ENCODE measurements around the gene NCKAP5.
"Not testable (repeated sequence)": the region's sequence is repeated elsewhere in the genome, so short reads cannot be mapped to it uniquely, and the experiment has no call there.

The NCKAP5 gene

DNA sequence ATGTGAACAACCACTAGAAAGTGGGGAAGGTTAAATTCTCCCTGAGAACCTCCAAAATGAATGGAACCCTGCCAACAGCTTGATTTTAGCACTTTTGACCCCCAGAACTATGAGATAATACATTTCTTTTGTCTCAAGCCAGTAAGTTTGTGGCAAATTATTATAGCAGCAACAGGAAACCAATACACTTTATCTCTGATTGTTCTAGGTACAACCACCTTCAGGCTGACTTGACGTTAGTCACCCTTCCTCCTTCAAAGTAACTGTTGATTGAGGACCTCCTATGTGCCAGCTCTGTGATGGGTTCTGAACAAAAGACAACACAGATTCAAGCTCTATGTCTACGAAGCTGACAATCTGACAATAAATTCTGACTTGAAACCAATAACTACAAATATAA is 318.9 kb downstream of the NCKAP5 start:
- DNase-seq: no peak

DNA sequence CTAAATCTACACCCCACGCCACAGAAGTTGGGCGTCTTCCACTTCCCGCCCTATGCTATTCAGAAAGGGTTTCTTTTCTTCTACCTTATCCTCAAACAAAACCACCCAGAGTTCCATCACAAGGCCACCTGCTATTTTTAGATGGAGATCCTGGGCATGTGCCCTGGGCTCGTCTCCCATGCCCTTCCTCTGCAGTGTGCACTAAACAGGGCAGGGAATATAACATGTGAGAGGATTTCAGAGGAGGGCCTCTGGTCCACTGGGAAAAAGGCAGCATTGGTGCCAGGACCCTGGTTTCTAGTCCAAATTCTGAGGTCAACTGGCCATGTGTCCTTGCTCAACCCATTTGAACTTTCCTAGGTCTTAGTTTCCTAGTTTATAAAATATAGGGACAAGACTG is 320.0 kb downstream of the NCKAP5 start:
- DNase-seq: no peak

DNA sequence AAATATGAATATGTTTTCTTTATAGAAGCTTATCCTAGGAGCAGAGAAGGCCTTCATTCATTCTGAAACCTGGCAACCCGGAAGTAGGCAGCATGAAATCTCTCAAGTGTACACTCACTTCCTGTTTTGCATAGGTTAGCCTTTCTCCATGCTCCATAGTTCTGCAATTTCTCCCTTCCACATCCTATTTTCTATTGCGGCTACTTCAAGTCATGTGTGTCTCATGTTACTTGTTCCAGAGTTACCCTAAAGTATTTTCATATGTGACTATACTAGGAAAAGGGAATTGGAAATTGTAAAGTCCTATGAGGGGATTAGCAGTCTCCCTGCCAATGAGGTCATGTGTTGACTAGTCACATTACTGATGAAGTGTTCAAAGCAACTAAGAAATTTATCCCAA is 320.6 kb downstream of the NCKAP5 start:
- DNase-seq: no peak

DNA sequence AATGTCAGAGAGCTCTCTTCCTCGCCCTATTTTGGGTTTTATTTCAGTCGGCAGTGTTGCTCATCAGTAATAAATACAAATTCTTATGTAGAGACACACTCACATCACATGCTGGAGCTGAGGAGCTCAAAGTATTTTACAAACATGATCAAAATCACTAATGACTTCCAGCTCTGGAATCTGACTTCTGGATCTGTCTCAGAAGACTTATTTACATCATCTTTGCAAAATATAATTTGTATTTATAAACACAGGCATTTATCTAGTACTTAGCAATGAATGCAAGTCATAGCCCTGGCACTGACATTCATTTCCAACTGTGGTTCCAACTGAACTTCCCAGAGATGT is 327.1 kb downstream of the NCKAP5 start:
- DNase-seq: no peak

DNA sequence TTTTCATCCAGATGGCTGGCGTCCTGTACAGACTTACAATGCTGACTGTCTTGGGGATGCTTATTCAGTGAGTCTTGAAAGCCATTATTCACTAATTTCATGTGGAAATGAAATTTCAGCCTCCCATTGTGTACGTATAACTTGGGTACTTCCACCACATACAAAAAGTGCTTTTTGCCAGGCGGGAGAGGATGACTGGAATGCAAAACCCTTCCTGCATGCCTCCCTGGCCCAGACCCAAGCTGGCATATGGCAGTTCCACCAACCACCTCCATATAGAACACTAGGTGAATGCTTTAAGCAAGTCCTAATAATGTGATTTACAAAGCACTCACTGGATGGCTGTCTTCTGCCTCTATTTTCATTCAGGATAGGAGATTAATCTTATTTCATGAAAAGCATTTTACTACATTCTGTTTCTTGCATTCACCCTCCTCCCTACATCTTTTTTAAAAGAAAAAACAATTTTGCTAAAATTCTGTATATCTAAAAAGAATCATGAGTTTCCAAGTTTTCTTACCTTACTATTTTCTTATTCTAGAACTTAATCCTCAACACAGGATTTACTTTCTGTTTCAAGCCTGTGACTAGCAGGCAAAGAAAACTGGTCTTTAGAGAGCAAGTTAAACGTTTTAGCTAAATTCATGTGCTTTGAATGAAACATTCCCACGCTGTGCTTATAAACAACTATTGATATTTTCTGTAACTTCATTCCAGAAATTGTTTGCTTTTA is 327.6 kb downstream of the NCKAP5 start:
- DNase-seq: no peak

DNA sequence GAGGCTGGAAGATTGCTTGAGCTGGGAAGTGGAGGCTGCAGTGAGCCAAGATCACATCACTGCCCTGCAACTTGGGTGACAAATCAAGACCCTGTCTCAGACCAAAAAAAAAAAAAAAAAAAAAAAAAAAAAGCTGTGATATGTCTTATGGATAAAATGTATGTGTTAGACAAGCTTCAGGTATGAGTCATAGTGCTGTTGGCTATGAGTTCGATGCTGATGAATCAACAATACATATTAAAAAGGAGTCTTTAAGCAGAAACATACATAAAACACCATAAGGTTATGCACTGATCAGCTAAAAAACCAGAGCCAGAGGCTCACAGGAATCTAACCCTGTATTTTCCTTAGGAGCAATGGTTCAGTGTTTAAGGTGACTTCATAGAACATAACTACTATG is 332.3 kb downstream of the NCKAP5 start:
- DNase-seq: no peak

DNA sequence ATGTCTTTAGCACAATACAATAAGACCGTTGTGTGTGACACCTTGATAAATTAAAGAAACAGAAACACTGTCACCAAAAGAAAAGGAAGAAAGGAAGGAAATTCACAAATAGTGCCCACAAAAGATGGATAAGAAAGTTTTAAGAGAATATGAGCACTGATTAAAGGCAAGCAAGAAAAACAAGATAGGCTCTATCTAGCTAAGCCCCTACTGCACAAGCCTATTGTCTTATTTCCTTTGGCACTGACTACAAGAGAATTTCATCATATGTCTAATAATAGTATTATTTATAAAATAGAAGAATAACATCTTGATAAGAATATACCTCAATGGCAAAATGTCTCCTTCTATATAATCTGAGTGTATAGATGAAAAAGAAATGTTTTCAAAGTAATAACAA is 335.7 kb downstream of the NCKAP5 start:
- DNase-seq: no peak

DNA sequence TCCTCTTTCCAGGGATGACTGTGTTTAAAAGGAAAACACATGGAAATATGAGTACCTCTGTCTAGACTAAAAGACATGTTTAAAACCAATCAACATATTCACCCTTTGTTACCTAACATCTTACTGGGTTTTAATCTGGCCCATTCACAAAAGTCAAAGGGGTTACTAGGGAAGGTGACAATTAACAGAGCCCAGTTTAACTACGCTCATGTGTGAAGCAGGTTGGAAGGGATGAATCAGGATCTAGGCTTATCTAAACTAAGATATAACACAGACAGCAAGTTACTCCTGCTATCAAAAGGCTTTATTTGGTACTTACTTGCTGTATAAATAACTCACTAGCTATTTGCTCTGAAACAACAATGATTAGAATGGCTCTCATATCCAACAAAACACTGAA is 337.0 kb downstream of the NCKAP5 start:
- no peak for DNase-seq

DNA sequence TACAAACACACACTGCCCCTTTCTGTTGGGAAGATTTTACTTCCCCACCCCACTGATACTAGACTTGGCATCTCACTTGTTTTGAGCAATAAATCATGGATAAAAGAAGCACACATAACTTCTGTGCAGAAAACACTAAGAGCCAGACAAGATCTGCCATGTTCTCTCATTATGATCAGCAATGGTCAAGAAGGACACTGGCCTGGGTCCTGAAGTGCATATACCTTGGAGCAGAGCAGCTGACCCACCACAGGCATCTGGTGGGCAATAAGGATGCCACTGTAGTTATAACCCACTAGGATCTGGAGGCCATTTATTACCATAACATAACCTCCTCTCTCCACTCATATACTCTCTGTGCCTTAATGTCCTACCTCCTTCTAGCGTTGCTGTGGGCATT is 338.3 kb downstream of the NCKAP5 start:
- DNase-seq: no peak

DNA sequence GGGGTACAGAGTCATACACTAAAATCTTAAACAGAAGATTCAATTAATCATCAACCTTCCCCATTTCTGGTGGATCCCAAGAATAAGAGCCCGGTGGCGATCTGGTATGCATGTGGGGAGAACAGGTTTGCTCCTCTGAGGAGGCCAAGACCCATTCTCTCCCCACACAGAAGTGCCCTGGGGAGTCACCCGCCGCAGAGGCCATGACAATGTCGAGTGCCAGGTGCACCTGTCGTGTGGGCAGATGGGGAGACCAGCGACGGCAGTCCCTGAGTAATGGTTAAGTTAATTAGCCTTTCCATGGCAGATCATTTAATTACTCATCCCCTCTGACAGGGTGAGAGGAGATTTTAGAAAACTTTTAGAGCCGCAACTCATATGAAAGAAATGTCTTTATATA is 345.0 kb downstream of the NCKAP5 start:
- no peak for DNase-seq

DNA sequence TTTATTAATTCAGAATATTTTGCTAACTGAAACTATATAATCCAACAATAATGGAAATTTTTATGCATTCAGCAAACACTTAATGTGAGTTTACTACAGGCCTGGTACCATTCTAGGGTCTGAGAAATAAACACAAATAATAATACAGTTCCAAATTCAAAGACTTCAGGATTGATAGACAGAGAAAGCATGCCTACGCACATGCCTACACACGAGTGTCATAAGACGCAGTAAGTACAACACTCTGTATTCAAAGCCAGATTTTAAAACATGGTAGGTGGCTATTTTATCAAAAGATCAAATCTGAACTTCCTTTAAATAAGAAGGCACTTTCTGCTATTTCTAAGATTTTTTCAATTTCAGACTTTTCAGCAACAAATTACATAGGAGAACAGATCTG is 346.9 kb downstream of the NCKAP5 start:
- no peak for DNase-seq

DNA sequence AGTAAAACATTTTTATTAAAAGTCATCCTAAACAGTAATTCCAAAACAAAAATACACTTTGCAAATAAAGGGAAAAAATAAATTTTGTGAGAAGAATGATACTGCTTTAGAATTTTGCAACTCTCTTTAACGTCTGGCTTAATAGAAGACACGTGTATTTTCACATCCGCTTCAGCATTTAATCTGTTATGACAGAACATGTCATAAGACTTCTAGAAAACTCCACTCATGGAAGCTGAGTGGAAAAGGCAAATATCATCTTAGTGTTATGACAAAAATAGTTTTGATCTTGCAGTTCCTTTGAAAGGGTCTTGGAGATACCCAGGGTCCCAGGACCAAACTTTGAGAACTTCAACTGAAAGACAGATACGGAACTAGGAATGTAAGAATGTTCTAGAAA is 350.1 kb downstream of the NCKAP5 start:
- DNase-seq: no peak

DNA sequence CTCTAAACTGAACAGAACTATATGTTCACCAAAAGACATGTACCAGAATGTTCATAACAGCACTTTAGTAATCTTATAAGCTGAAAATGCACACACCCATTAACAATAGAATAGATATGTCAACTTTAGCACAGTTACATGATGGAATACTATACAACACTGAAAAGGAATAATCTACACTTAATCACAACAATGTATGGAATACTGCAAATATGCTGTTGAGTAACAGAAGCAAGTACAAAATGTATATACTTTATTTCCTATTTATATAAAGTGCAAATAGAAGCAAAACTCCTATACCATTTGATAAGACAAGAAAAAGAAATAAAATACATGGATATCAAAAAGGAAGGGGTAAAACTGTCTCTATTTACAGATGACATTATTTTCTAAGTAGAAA is 352.8 kb downstream of the NCKAP5 start:
- DNase-seq: no peak

DNA sequence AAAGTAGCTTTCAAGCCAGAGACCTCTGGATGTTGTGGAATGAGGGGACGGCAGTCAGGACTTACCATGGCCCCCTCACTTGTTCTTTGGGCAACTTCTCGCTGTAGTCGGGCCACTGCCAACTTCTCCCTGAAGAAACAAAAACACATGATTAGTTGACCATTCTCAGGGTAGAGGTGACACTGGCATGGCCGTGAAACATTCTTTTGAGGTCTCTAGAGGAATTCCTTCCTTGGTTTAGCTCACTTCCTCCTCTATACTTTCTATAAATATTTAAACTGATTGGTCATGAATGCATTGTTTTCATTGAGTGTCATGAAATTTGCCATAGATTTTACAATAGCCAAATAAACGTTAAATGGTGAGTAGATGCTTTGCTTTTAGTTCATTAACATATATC is 354.6 kb downstream of the NCKAP5 start:
- no peak for DNase-seq

DNA sequence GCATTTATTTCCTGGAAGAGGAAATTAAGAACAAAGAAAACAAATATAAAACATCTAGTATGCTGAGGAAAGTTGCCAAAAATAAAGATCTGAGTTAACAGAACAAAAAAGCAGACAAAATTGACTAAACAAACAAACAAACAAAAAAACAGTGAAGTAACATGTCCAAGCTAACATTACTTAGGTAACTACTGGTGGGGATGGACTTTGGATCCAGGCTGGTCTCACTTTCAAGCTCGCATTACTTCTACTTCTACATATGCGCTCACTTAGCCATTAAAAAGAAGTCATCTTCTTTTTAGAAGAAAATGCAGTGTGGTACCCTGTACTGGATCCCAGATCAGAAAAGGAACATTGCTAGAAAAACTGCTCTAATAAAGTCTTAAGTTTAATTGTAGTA is 358.9 kb downstream of the NCKAP5 start:
- DNase-seq: no peak

DNA sequence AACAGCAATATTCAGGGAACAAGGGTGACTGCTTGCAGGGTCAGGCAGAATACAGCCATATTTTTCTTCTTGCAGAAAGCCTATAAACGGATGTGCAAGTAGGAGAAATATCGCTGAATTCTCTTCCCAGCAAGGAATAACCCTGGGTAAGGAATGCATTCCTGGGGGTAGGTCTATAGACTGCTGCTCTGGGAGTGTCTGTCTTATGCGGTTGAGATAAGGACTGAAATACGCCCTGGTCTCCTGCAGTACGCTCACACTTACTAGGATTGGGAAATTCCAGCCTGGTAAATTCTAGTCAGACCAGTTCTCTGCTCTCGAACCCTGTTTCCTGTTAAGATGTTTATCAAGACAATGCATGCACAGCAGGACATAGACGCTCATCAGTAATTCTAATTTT is 361.6 kb downstream of the NCKAP5 start:
- not testable (repeated sequence) for DNase-seq

DNA sequence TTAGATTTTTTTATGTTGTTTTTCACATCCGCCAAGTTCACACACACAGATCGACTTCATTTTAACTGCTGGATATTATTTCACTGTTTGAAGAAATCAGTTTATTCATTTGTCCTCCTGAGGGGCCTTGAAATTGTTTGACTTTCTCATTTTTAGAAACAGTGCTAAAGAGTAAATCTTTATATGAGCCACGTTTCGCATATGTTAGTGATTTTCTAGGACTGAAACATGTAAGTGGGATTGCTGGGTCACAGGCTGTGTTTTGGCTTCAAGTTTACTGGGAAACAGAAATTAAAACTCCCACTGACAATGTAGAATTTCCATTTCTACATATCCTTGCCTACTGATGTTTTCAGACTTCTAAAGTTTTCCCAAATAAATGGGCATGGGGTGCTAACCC is 363.8 kb downstream of the NCKAP5 start:
- no peak for DNase-seq

DNA sequence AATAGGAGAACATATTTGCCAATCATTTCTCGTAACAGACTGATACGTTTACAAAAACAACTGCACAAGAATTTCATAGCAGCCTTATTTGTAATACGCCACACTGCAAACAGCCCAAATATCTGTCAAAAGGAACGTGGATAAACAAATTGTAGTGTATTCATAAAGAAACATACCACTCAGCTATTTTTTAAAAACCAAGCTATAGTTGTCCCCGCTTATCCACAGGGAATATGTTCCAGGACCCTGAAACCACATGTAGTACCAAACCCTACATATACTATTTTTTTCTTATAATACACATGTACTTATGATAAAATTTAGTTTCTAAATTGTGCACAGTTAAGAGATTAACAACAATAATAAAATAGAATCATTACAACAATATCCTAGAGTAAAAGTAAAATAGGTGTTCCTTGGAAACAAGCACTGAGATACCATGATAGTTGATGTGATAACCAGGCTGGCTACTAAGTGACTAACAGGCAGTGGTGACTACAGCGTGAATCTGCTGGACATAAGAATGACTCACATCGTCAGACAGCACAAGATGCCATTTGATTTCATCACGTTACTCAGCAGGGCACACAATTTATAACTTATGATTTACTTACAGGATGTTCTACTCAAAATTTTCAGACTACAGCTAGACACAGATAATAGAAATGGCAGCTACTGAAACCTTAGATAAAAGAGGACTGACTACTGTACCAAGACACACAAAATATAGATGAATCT is 367.4 kb downstream of the NCKAP5 start:
- DNase-seq: peak; percentile 50

DNA sequence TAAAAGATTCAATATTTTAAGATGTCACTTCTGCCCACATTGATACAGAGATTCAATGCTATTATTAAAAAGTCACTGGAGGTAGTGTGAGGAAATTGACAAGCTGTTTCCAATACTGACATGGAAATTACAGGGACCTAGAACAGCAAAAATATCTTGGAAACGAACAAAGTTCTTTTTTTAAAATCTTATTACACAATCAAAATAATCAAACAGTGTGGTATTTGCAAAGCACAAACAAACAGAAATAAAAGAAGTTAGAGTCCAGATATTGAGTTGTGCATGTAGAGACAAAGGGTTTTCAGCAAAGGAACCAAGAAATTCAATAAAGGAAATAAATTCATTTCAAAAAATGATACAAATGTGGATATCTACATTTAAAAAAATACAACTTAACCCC is 369.6 kb downstream of the NCKAP5 start:
- DNase-seq: no peak

DNA sequence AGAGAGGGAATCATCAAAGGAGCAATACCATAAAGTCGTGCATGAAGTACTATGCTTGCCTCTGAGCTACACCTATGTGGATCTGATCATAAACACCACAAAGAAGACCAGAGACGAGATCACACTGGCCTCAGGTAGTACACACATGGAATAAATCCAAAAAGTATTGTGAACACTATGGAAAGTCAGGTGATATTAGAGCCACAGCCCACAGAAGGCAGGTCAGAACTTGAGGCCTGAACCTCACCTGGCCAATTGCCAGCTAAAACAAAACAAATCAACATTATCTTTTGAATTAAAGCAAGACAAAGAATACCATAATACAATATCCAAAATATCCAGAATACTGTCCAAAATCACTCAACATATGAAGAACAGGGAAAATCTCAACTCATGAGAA is 371.1 kb downstream of the NCKAP5 start:
- DNase-seq: no peak

DNA sequence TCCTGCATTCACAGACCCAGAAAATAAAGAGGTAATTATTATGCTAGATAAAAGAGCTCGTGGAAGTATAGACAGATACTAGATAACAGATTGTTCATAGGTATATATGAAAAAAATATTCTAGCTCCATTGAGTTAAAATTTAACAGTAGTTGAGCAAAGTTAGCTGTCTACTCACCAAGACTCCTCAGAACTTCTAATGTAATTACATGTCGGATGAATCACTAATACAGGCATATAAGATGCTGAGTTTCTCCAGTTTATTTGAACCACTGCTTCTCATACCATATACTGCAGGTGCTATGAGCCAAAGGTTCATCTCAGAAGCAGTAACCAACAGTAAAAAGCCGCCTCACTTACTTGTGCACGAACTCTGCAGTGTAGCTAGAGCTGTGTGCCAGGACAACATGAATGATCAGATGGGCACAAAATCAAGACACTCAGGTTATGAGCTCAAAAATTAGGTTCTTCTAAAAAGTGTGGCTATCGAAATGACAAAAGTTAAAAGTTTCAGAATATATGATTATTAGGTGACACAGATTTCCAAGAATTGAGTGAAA is 373.4 kb downstream of the NCKAP5 start:
- DNase-seq: no peak

DNA sequence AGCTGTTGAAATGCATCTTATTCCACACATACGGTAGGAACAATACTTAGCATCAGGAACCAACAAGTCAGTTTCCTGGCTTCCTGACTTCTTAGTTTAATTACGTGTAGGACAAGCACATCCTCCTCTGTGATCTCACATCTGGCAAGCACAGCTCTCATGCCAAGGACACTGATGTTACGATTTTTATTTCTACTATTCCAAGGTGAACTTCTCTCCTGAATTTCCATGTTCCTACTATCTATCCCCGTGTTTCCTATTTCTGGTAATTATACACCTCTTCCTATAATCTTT is 374.0 kb downstream of the NCKAP5 start:
- no peak for DNase-seq

DNA sequence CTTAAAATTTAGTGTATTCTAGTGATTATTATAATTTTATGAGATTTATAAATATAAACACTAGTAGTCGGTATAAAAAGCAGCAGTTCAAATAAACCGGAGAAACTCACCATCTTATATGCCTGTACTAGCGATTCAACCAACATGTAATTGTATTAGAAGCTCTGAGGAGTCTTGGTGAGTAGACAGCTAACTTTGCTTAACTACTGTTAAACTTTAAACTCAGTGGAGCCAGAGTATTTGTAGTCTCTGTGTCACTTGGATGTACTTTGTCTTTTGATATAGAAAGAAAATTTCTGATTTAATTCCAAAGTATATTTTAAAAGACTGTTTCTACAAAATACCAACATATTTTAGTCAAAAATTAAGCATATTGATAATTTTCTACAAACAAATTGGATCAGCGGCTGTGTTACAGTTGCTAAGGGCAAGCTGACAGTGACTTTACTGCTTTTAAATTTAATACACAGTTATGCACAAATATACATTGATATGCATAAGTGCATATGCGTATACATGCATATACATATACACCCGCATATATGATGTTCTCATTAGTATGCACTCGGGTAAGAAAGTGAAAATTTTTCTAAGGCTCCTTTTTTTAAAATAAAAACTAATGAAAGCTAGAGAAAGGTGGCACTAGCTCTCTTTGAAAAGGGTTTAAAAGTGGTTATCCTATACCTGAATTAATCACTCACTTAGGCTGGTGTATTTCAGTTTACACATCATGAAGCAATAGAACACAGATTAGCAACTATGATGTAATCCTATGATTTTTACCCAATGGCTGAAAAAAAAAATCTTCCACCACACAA is 374.5 kb downstream of the NCKAP5 start:
- no peak for DNase-seq

DNA sequence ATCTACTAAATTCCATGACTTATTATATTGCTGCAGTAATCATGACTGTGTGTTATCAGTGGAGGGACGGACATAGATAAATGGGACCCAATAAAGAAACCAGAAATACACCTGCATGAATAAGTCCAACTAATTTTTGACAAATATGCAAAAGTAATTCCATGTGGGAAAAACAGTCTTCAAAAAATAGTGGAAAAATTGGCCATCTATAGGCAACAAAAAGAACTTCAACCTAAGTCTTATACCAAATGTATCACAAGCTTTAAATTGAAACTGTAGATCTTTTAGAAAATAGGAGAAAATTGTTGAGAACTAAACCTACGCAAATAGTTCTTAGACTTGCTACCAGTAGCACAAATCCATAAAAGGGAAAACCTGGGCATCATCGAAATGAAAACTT is 376.2 kb downstream of the NCKAP5 start:
- DNase-seq: no peak
